HG03575 (cell line): ENCODE results near the gene COMMD1.
"Not testable (repeated sequence)": the region's sequence is repeated elsewhere in the genome, so short reads cannot be mapped to it uniquely, and the experiment has no call there.

Experiments used
- ATAC-seq: cut with Tn5 transposase; IDR thresholded peaks from one replicate; pipeline ENCODE4 v1.9.1; 2021; ENCODE audit not compliant: unreplicated experiment, insufficient number of reproducible peaks, low FRiP score; ENCODE audit errors: extremely low read depth

COMMD1 gene

DNA sequence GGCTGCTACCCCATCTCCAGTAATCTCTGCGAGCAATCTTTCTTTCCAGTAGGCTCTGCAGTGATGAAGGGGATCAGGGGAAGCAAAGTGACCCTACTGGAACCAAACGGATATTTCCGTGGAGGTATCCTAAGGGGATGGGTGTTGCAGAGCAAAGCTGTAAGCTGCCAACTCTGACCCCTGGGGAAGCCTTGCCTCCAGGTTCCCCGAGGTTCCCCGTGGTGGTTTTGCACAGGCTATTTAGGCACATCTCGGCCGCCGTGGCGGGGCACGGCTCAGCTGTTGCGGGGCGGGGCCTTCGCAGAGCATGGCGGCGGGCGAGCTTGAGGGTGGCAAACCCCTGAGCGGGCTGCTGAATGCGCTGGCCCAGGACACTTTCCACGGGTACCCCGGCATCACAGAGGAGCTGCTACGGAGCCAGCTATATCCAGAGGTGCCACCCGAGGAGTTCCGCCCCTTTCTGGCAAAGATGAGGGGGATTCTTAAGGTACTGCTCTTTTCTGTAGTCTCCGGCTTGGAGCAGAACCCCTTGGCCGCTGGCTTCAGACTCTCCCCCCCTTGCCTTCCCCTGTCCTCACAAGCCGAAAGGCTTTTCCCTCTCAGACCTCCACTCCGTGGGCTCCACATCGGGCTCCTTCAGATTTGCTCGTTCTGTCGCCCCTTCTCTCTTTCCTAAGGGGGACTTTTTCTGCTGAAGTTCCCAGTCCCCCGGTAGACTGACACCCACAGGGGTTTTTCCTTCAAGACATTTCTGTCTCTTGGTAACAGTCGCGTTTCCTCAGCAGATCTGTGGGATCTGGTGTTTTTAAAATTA, at the start of gene COMMD1:
Gene COMMD1 (plus strand): TSS at position 303 of the 814 bp plus-strand sequence. CDS start 5 bp downstream, at position 308.
- ATAC-seq: peak; percentile 74

DNA sequence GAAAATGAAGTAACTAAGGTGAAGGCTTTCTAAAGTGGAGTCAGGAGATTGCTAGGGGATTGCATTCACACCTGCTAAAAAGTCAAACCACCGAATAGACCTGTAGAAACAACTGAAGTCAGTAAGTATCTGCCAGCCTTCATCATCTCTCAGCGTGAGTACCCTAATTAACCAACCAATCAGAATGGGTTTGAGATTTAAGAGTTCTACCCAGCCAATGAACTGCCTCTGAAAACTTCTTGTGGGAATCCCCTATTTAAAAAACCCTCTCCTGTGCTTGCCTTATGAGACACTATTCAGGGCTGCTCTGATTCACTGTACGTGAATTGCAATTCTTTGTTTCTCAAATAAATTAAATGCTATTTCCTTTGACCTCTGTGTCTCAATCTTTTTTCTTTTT, 48.2 kb upstream of the COMMD1 start:
- no peak for ATAC-seq

DNA sequence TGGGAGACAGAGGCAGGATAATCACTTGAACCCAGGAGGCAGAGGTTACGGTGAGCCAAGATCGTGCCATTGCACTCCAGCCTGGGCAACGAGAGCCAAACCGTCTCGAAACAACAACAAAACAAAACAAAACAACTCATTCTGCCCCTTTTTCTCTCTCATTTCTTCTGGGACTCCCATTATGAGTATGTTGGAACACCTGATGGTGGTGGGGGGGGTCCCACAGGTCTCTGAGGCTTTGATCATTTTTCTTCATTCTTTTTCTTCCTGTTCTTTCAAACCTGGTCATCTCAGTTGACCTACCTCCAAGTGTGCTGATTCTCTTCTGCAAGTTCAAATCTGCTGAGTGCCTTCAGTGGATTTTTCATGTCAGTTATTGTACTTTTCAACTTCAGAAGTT, 43.4 kb upstream of the COMMD1 start:
- ATAC-seq: no peak

DNA sequence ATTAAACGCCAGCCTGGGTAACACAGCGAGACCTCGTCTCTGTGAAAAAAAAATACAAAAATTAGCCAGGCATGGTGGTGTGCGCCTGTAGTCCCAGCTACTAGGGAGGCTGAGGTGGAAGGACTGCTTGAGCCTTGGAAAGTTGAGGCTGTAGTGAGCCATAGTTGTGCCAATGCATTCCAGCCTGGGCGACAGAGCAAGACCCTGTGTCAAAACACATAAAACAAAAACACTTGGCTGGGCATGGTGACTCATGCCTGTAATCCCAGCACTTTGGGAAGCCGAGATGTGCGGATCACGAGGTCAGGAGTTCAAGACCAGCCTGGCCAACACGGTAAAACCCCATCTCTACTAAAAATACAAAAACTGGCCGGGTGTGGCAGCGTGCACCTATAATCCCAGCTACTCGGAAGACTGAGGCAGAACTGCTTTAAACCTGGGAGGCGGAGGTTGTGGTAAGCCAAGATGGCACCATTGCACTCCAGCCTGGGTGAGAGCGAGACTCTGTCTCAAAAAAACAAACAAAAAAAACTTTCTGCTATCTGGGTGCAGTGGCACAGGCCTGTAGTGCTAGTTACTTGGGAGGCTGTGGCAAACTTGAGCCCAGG, 38.9 kb upstream of the COMMD1 start:
- ATAC-seq: not testable (repeated sequence)

DNA sequence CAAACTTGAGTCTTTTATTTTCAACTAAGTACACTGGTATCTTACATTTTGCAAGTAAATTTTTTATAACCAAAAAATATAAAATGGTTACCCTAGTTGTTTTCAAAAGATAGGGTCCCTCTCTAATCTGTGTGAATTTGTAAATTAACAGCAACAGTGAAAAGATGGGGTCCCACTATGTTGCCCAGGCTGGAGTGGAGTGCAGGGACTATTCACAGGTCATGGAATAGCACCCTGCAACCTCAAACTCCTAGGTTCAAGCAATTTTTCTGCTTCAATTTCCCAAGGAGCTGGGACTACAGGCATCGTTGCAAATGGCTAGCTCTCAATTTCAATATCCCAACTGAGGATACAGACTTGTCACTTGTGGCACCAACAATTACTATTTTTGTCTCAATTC, 29.1 kb upstream of the COMMD1 start:
- no peak for ATAC-seq

DNA sequence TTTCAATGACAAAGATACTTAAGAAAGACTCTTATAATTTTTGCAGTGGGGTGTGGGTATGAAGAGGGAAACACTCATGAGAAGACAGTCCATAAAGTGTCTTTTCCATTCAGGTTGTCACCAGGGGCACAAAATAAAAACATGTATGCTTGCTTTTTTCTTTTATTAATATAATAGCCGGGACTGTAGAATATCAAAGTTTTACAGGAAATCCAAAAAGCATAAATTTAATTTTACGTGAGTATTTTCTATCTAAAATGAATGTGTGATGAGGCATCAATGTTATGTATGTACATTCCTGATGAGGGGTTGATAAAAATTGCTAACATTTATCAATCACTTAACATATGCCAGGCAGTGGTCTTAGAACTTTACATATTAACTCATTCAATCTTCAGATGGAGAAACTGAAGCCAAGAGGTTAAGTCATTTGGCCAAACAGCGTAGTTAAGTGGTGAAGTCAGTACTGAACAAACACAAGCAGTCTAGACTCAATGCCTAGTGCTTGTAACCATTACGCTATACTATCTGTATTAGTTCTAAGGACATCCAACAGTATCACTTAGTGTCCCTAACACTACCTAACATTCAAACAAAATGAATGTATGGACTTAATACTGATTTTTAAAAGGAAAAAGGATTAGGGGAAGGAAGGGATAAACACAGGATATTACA, 27.8 kb upstream of the COMMD1 start:
- ATAC-seq: no peak

DNA sequence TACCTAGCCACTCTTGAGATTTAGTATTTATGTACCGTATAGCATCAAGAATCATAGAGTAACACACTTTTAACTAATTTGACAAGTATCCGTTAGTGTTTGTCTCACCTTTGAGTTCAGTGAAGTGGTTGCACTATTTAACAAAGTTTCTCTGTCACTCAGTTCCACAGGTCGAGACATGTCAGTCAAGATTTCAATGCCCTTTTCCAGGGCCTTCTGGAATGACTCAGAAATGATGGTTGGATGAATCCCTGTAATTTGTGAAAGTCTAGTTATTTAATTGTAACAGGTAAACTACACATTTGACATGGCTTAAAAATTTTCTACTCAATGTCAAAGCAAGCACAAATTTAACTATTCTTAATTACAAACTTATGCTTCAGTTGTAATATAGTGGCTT, 26.7 kb upstream of the COMMD1 start:
- ATAC-seq: no peak

DNA sequence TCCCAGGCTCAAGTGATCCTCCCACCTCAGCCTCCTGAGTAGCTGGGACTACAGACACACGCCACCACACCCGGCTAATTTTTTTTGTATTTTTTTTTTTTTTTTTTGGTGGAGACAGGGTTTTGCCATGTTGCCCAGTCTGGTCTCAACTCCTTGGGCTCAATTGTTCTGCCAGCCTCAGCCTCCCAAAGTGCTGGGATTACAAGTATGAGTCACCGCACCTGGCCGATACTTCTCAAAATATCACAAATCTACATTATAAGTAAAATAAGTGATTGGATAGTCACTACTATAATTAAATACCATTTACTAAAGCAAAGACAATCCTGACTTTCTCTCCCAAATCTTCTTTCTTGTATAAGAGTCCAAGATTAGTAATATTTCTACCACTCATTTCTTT, 26.1 kb upstream of the COMMD1 start:
- ATAC-seq: not testable (repeated sequence)

DNA sequence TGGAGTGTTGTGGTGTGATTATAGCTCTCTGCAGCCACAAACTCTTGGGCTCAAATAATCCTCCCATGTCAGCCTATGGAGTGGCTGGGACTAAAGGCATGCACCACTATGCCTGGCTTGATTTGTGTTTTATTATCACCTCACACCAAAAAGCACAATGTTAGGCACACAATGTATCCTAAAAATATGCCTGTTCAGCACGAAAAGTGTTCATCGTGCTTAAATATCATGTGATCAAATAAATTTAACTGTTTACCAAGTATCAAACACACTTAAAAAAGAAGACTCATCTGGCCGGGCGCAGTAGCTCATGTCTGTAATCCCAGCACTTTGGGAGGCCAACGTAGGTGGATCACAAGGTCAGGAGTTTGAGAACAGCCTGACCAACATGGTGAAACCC, 22.6 kb upstream of the COMMD1 start:
- ATAC-seq: no peak

DNA sequence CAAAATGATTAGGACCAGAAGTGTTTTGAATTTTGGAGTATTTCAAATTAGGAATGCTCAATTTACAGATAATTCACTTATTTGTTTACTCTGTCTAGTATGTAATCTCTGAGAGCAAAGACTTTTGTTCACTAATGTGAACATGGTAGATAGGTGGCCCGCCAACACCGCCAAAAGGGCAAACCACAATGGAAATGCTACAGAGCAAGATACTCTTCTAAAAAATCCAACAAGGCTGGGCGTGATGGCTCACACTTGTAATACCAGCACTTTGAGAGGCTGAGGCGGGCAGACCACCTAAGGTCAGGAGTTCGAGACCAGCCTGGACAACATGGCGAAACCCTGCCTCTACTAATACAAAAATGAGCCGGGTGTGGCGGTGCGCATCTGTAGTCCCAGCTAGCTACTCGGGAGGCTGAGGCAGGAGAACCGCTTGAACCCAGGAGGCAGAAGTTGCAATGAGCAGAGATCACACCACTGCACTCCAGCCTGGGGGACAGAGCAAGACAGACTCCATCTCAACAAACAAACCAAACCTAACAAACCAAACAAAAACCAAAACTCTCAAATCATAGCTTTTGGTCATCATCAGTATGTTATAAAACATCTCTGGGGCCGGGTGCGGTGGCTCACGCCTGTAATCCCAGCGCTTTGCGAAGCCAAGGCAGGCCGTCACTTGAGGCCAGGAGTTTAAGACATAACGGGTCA, 19.4 kb upstream of the COMMD1 start:
- no peak for ATAC-seq

DNA sequence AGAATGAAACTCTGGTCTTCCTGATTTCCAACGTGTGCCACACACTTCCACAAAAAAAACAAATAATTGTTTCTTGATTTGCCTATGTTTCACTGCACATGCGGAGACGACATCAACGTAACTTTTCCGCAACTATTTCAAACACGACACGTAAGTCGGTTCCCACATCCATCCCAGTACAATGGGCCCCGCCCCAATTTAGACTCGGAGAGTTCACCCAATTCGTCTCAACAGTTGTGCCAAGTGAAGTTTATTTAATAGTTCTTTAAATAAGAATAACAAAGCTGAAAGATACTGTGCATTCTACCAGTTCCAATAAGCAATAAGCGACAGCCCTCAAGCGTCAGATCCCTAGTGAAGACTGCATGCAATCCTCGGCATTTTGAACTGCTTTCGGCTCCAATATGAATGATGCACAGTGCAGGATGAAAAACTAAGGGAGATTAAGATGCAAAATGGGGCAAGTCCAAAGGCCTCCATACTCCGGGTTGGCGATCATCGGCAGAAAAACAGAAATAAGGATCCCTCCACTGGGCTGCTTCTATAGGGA, 17.7 kb upstream of the COMMD1 start:
- ATAC-seq: no peak

DNA sequence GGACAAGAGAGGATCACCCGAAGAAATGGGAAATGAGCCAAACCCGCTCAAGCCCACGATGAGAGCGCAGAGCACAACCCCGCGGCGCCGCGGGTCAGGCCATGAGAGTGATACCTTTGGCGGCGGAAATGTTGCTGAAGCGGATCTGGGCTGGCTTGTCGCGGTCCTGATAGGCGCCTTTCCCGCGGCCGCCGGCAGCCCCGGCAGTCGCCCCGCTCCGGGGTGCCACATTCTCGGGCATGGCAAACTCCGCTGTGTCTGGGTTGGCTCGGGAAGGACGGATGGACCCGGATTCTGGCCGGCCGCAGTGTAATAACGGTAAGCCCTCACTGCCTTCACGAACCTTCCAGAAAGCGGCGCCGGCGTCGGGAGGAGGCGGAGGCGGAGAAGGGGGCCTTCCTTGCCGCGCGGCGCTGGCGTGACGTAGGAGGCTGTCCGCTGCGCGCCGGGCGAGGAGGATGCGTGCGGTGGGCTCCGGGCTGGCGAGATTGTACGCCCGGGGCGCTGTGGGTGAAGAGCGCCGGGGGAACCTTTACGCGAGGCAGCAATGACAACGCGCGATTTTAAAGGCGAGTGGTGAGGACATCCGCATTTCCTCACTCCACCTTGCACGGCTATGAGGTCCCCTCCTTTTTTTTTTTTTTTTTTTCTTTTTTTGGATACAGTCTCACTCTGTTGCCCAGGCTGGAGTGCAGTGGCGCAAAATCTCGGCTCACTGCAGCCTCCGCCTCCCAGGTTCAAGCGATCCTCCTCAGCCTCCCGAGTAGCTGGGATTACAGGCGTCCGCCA, 17.0 kb upstream of the COMMD1 start, which contains the start of gene CCT4:
Gene CCT4 (minus strand): TSS at position 390 of the 789 bp plus-strand sequence. CDS start 149 bp downstream, at position 241.
- no peak for ATAC-seq

DNA sequence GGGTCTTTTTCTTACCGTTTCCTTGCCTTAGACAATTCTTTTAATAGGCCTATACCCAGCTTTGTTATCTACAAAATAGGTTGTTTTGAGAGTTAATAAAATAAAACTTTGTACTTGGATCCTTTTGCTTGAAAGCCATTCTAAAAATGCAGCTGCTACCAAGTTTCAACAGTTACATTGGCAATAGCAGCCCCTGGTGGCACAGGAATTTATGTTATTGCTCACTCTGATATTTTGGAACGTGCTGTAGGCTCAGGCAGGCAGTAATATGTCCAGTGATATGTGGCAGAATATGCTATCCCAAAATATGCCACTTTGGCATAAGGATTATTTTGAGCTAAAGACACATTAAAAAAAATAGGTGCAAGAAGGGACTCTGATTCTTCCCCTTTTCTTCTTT, 6.7 kb upstream of the COMMD1 start:
- no peak for ATAC-seq

DNA sequence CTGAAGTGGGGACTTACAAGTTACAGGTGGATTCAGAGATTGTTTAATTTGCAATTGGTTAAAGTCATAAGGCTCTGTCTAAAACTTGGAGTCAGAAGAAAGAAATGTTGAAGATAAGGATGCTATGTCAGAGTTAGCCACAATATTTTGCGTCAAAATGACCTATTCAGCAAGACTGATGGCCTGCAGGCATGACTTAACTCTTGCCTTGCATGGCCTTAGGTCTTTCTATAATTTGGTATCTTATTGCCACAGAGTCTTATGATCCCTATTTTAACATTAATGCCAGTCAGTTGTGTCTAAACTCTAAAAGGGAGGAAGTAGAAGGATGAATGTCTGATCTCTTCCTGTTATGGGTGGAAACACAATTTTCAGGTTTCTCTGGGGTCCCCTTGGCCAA, 5.2 kb upstream of the COMMD1 start:
- ATAC-seq: no peak

DNA sequence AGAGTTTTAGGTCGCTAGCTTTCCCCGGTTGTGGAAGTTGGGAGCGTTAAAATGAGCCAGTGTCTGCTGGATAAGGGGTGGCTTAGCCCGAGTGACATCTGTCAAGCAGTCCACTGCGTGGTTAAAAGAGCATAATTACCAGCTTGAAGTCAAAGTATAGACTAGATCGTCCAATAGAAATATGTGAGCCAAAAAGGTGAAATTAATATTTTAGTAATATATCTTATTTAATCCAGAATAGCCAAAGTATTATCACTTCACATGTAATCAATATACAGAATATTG, 654 bp downstream of the COMMD1 start:
- ATAC-seq: no peak

DNA sequence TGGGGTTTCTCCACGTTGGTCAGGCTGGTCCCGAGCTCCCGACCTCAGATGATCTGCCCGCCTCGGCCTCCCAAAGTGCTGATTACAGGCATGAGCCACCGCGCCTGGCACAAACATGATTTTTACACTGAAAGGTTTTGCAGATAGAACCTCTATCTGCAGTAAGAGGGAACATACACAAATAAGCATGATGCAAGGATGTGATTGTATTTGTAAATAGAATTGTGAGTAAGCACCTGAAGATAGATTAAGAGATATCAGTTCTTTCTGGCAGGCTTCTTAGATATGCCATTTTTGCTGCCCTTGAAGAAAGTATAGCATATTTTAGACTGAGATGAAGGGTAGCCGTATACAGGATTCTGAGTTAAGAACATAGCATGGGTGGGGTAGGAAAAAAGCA, 3.6 kb downstream of the COMMD1 start:
- ATAC-seq: no peak

DNA sequence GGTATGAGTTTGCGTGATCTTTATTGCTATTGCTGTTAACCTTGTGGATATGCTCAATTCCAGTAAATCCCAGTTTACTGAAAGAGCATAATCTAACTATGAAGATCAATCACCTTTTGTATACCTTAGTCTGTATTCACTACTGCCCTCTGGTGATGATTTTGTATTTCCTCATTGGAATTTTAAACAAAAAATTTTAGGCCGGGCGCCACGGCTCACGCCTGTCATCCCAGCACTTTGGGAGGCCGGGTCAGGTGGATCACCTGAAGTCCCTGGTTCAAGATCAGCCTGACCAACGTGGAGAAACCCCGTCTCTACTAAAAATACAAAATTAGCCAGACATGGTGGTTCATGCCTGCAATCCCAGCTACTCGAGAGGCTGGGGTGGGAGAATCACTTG, 5.1 kb downstream of the COMMD1 start:
- ATAC-seq: no peak

DNA sequence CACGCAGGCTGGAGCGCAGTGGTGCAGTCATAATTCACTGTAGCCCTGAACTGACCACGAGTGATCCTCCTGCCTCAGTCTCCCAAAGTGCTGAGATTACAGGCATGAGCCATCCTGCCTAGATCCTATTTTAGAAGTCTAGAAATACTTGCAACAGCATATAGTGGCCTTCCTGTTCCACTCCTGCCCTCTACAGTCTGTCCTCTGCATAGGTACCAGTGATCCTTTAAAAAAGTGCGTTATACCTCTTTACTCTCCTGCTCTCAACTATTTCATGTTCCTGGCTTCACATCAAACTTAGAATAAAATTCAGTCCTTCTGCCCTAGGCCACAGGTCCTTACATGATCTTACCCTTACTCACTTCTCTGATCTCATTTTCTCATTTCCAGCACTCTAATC, 6.0 kb downstream of the COMMD1 start:
- no peak for ATAC-seq

DNA sequence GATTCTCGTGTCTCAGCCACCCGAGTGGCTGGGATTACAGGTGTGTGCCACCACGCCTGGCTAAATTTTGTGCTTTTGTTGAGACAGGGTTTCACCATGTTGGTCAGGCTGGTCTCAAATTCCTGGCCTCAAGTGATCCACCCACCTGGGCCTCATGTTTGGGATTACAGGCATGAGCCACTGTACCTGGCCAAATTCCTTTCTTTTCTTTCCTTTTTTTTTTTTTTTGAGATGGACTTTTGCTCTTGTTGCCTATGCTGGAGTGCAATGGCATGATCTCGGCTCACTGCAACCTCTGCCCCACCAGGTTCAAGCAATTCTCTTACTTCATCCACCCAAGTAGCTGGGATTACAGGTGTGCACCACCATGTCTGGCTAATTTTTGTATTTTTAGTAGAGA, 9.3 kb downstream of the COMMD1 start:
- ATAC-seq: not testable (repeated sequence)
